Measurements from ENCODE around the gene NRCAM.

The NRCAM gene

GRCh38 chr7:108164342-108164741 lies 291.9 kb downstream of the NRCAM start:
- H3K9ac ChIP-seq (ENCODE audit: low read length) = no peak overlapping the region
- no peaks in the 10 kb centered on the region for H3K36me3 ChIP-seq (ENCODE audit: control insufficient read depth, insufficient read depth, low read length)
- no peaks in the 10 kb centered on the region for H3K9me3 ChIP-seq (ENCODE audit: control insufficient read depth, low read length)
- no peaks in the 10 kb centered on the region for H3K4me1 ChIP-seq (ENCODE audit: control insufficient read depth, insufficient read depth, low read length)
- H3K4me3 ChIP-seq (ENCODE audit: low read length) = no peak overlapping the region
- H3K27me3 ChIP-seq (ENCODE audit: control insufficient read depth, insufficient read depth, low read length) = no peaks in the 10 kb centered on the region

- Histone ChIP-seq H3K27me3 (ENCODE audit: control insufficient read depth, insufficient read depth, low read length) (no peaks in the 10 kb centered on the region), H3K4me3 (ENCODE audit: low read length) (no peak overlapping the region), H3K9me3 (ENCODE audit: control insufficient read depth, low read length) (no peaks in the 10 kb centered on the region), H3K9ac (ENCODE audit: low read length) (no peak overlapping the region), H3K36me3 (ENCODE audit: control insufficient read depth, insufficient read depth, low read length) (no peaks in the 10 kb centered on the region), H3K4me1 (ENCODE audit: control insufficient read depth, insufficient read depth, low read length) (no peaks in the 10 kb centered on the region)
These were observed 297.5 kb downstream of the NRCAM start for GRCh38 chr7:108158776-108159175.

- H3K9me3 ChIP-seq (ENCODE audit: control insufficient read depth, low read length) = no peaks in the 10 kb centered on the region
- H3K36me3 ChIP-seq (ENCODE audit: control insufficient read depth, insufficient read depth, low read length) = no peaks in the 10 kb centered on the region
- H3K4me1 ChIP-seq (ENCODE audit: control insufficient read depth, insufficient read depth, low read length) = no peaks in the 10 kb centered on the region
- no peaks in the 10 kb centered on the region for H3K27me3 ChIP-seq (ENCODE audit: control insufficient read depth, insufficient read depth, low read length)
- no peak overlapping the region for H3K4me3 ChIP-seq (ENCODE audit: low read length)
- no peak overlapping the region for H3K9ac ChIP-seq (ENCODE audit: low read length)
These were observed 298.5 kb downstream of the NRCAM start for GRCh38 chr7:108157606-108158335.

GRCh38 chr7:108156897-108157605 lies 299.2 kb downstream of the NRCAM start:
- Histone ChIP-seq H3K9ac (ENCODE audit: low read length) (no peak overlapping the region), H3K4me3 (ENCODE audit: low read length) (no peak overlapping the region), H3K27me3 (ENCODE audit: control insufficient read depth, insufficient read depth, low read length) (no peaks in the 10 kb centered on the region), H3K9me3 (ENCODE audit: control insufficient read depth, low read length) (no peaks in the 10 kb centered on the region), H3K36me3 (ENCODE audit: control insufficient read depth, insufficient read depth, low read length) (no peaks in the 10 kb centered on the region), H3K4me1 (ENCODE audit: control insufficient read depth, insufficient read depth, low read length) (no peaks in the 10 kb centered on the region)

- Histone ChIP-seq H3K4me1 (ENCODE audit: control insufficient read depth, insufficient read depth, low read length) (no peaks in the 10 kb centered on the region), H3K4me3 (ENCODE audit: low read length) (no peak overlapping the region), H3K36me3 (ENCODE audit: control insufficient read depth, insufficient read depth, low read length) (no peaks in the 10 kb centered on the region), H3K27me3 (ENCODE audit: control insufficient read depth, insufficient read depth, low read length) (no peaks in the 10 kb centered on the region), H3K9me3 (ENCODE audit: control insufficient read depth, low read length) (no peaks in the 10 kb centered on the region), H3K9ac (ENCODE audit: low read length) (no peak overlapping the region)
These were observed 304.0 kb downstream of the NRCAM start for GRCh38 chr7:108152198-108152597.

- Histone ChIP-seq H3K9ac (ENCODE audit: low read length) (no peak overlapping the region), H3K36me3 (ENCODE audit: control insufficient read depth, insufficient read depth, low read length) (no peaks in the 10 kb centered on the region), H3K4me1 (ENCODE audit: control insufficient read depth, insufficient read depth, low read length) (peaks cover 6% of the 10 kb centered on the region), H3K4me3 (ENCODE audit: low read length) (no peak overlapping the region), H3K27me3 (ENCODE audit: control insufficient read depth, insufficient read depth, low read length) (peaks cover 5% of the 10 kb centered on the region), H3K9me3 (ENCODE audit: control insufficient read depth, low read length) (no peaks in the 10 kb centered on the region)
These were observed 306.3 kb downstream of the NRCAM start for GRCh38 chr7:108149908-108150307.

GRCh38 chr7:108149119-108149518 lies 307.1 kb downstream of the NRCAM start:
- Histone ChIP-seq H3K36me3 (ENCODE audit: control insufficient read depth, insufficient read depth, low read length) (no peaks in the 10 kb centered on the region), H3K4me1 (ENCODE audit: control insufficient read depth, insufficient read depth, low read length) (peaks cover 6% of the 10 kb centered on the region), H3K27me3 (ENCODE audit: control insufficient read depth, insufficient read depth, low read length) (peaks cover 5% of the 10 kb centered on the region), H3K4me3 (ENCODE audit: low read length) (no peak overlapping the region), H3K9ac (ENCODE audit: low read length) (no peak overlapping the region), H3K9me3 (ENCODE audit: control insufficient read depth, low read length) (no peaks in the 10 kb centered on the region)

GRCh38 chr7:108147031-108147563 lies 309.1 kb downstream of the NRCAM start:
- Histone ChIP-seq H3K4me1 (ENCODE audit: control insufficient read depth, insufficient read depth, low read length) (peaks cover 6% of the 10 kb centered on the region), H3K4me3 (ENCODE audit: low read length) (no peak overlapping the region), H3K9me3 (ENCODE audit: control insufficient read depth, low read length) (no peaks in the 10 kb centered on the region), H3K9ac (ENCODE audit: low read length) (no peak overlapping the region), H3K36me3 (ENCODE audit: control insufficient read depth, insufficient read depth, low read length) (no peaks in the 10 kb centered on the region), H3K27me3 (ENCODE audit: control insufficient read depth, insufficient read depth, low read length) (peaks cover 8% of the 10 kb centered on the region)

- Histone ChIP-seq H3K4me1 (ENCODE audit: control insufficient read depth, insufficient read depth, low read length) (peaks cover 6% of the 10 kb centered on the region), H3K9ac (ENCODE audit: low read length) (no peak overlapping the region), H3K36me3 (ENCODE audit: control insufficient read depth, insufficient read depth, low read length) (no peaks in the 10 kb centered on the region), H3K9me3 (ENCODE audit: control insufficient read depth, low read length) (no peaks in the 10 kb centered on the region), H3K27me3 (ENCODE audit: control insufficient read depth, insufficient read depth, low read length) (peaks cover 8% of the 10 kb centered on the region), H3K4me3 (ENCODE audit: low read length) (no peak overlapping the region)
These were observed 310.0 kb downstream of the NRCAM start for GRCh38 chr7:108146070-108146842.

- Histone ChIP-seq H3K9me3 (ENCODE audit: control insufficient read depth, low read length) (no peaks in the 10 kb centered on the region), H3K4me1 (ENCODE audit: control insufficient read depth, insufficient read depth, low read length) (peaks cover 6% of the 10 kb centered on the region), H3K36me3 (ENCODE audit: control insufficient read depth, insufficient read depth, low read length) (no peaks in the 10 kb centered on the region), H3K9ac (ENCODE audit: low read length) (no peak overlapping the region), H3K4me3 (ENCODE audit: low read length) (no peak overlapping the region), H3K27me3 (ENCODE audit: control insufficient read depth, insufficient read depth, low read length) (peaks cover 8% of the 10 kb centered on the region)
These were observed 310.8 kb downstream of the NRCAM start for GRCh38 chr7:108145401-108145800.

- Histone ChIP-seq H3K4me3 (ENCODE audit: low read length) (no peak overlapping the region), H3K9ac (ENCODE audit: low read length) (no peak overlapping the region), H3K27me3 (ENCODE audit: control insufficient read depth, insufficient read depth, low read length) (peaks cover 8% of the 10 kb centered on the region), H3K4me1 (ENCODE audit: control insufficient read depth, insufficient read depth, low read length) (peaks cover 6% of the 10 kb centered on the region), H3K36me3 (ENCODE audit: control insufficient read depth, insufficient read depth, low read length) (no peaks in the 10 kb centered on the region), H3K9me3 (ENCODE audit: control insufficient read depth, low read length) (no peaks in the 10 kb centered on the region)
These were observed 311.3 kb downstream of the NRCAM start for GRCh38 chr7:108144931-108145330.

Data from mucosa of stomach (tissue), 1 donor.